ENCODE measurements around the gene SEC14L1.
A peak's percentile ranks its signal among the peaks of the same experiment; 100 is the strongest.

DNA sequence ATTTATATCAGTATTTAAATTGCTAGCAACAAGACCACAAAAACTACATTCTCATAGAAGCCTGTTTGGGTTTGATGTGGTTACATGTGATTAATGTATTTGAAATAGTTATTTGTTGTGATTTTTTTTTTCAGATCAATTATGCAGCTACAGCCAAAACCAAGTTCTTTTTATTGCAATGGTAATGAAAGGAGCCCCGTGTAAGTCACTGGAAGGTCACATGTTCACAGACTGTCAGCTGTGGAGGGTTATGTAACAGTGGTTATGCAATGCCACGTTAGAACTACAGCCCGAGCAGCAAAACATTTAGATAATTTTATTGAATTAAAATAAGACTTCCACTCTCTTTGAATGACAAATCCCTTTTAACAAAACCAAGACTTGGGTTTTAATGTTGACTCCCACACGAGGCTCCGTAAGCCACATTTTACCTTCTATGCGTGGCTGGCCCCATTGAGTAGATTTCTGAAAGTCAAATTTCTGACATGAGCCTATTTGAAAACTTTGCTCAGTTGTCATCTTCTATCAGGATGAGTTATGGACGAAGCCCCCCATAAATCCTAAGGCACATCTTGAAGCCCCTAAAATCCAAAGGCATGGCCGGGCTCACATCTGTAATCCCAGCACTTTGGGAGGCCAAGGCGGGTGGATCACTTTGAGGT, 41.8 kb upstream of the SEC14L1 start:
- TF ChIP-seq, protein P1, sequence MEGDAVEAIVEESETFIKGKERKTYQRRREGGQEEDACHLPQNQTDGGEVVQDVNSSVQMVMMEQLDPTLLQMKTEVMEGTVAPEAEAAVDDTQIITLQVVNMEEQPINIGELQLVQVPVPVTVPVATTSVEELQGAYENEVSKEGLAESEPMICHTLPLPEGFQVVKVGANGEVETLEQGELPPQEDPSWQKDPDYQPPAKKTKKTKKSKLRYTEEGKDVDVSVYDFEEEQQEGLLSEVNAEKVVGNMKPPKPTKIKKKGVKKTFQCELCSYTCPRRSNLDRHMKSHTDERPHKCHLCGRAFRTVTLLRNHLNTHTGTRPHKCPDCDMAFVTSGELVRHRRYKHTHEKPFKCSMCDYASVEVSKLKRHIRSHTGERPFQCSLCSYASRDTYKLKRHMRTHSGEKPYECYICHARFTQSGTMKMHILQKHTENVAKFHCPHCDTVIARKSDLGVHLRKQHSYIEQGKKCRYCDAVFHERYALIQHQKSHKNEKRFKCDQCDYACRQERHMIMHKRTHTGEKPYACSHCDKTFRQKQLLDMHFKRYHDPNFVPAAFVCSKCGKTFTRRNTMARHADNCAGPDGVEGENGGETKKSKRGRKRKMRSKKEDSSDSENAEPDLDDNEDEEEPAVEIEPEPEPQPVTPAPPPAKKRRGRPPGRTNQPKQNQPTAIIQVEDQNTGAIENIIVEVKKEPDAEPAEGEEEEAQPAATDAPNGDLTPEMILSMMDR (IDR thresholded peaks at IDR 0.05) = no peak
- TF ChIP-seq POLR2A (IDR thresholded peaks at IDR 0.05) = peak; percentile 3 to 51
